Mesangial cell (primary cell): Measurements from ENCODE around the gene CNIH2. TPM values are rescaled to one million over a fixed set of nuclear protein-coding genes. Genes with fewer than 3 reads are reported as not detected.

ENCODE experiments used
- total RNA-seq: library from RNA; depleted of rRNA; stranded (reverse); fragments of >200 nt; gene quantifications from 2 replicates; pipeline ENCODE4 v1.2.3, GENCODE V29; 2015

The CNIH2 gene
- total RNA-seq: 0.63 and 2.0 TPM in 2 replicates

GRCh38 chr11:66277471-66278362 is at the start of gene CNIH2:
Gene CNIH2 (plus strand): TSS chr11:66278175. CDS start chr11:66278457, 282 bp downstream.

GRCh38 chr11:66268244-66268951 is 9.6 kb upstream of the CNIH2 start, which contains the start of gene RAB1B:
Gene RAB1B (plus strand): TSS chr11:66268639. CDS start chr11:66268680, 41 bp downstream.

DNA sequence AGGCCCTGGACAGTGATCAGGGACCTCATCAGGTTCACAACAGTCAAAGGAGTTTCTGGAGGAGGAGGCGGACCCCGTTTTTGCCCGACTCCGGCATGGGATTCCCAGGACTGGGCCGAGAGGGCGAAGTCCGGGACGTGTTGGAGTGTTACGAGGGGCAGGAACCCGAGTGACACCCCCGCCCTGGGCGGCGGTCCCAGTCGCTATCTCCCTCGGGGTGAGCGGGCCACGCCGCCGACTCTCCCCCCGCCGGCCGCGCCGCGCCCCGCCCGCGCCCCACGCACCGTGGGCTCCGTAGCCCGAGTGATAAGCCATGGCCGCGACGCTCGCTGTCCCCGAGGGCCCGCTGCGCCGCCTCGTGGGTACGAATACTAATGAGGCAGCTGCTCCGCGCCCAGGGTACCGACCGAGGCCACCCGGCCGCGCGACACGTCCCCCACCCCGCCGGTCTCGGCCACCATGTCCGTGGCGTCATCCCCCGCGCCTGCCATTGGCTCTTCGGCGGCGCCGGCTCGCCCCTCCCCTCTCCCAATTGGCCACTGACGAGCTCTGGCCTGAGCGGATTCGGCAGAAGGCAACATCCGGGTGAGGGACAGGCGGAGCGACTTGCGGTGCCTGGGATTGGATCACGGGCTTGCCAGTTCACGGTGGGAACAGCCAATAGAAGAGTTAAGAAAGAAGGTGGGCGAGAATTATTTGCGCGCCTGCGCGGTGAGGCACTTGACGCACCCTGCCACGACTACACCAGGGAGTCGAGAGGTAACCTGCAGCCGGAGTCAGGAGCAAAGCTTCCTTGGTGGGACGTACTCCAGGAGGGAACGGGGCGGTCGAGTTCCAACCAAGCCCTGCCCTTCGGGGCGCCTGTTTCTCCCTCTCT is 10.9 kb downstream of the CNIH2 start, which contains the start of gene YIF1A:
Gene YIF1A, minus strand, starts transcription at position 473 of the 877 bp plus-strand sequence. Its CDS starts 158 bp downstream, at position 315.

GRCh38 chr11:66291706-66292542 is 13.9 kb downstream of the CNIH2 start, which contains the start of gene TMEM151A:
Gene TMEM151A (plus strand): TSS chr11:66291894. CDS start chr11:66292014, 120 bp downstream.

GRCh38 chr11:66316849-66317251 is 38.9 kb downstream of the CNIH2 start, which contains the start of gene CD248:
Gene CD248 (minus strand): TSS chr11:66317044. CDS start chr11:66317027, 17 bp downstream.

Other genes with a start within 250 kb of the CNIH2 start
- gene GAL3ST3, start 229.0 kb upstream of the CNIH2 start, total RNA-seq: 2.1 and 45.1 TPM in 2 replicates
- gene SF3B2, start 225.8 kb upstream of the CNIH2 start, total RNA-seq: 160 and 223 TPM in 2 replicates
- gene PACS1, start 207.9 kb upstream of the CNIH2 start, total RNA-seq: 50.5 and 67.8 TPM in 2 replicates
- 25.6 and 28.0 TPM in 2 replicates for gene KLC2, start 20.5 kb upstream of the CNIH2 start, total RNA-seq
- gene RAB1B, start 9.5 kb upstream of the CNIH2 start, total RNA-seq: 153 and 177 TPM in 2 replicates
- gene YIF1A, start 11.0 kb downstream of the CNIH2 start, total RNA-seq: 172 and 188 TPM in 2 replicates
- gene TMEM151A, start 13.7 kb downstream of the CNIH2 start, total RNA-seq: 0.16 and 17.6 TPM in 2 replicates
- 1.8 and 5.1 TPM in 2 replicates for gene CD248, start 38.9 kb downstream of the CNIH2 start, total RNA-seq
- gene RIN1, start 58.3 kb downstream of the CNIH2 start, total RNA-seq: 21.3 and 23.7 TPM in 2 replicates
- gene BRMS1, start 66.9 kb downstream of the CNIH2 start, total RNA-seq: 41.2 and 63.6 TPM in 2 replicates
- gene B4GAT1, start 69.5 kb downstream of the CNIH2 start, total RNA-seq: 31.3 and 44.7 TPM in 2 replicates
- gene SLC29A2, start 93.6 kb downstream of the CNIH2 start, total RNA-seq: 3.3 and 5.2 TPM in 2 replicates
- 0.13 TPM in 1 of 2 replicates, not detected in the other for gene NPAS4, start 142.9 kb downstream of the CNIH2 start, total RNA-seq
- gene MRPL11, start 160.7 kb downstream of the CNIH2 start, total RNA-seq: 46.9 and 71.0 TPM in 2 replicates
- 4.6 and 9.9 TPM in 2 replicates for gene PELI3, start 188.7 kb downstream of the CNIH2 start, total RNA-seq
- 75.4 and 101 TPM in 2 replicates for gene DPP3, start 202.3 kb downstream of the CNIH2 start, total RNA-seq
- gene BBS1, start 232.5 kb downstream of the CNIH2 start, total RNA-seq: 24.9 and 52.4 TPM in 2 replicates